Esophagus muscularis mucosa (tissue), 3 donors: Measurements from ENCODE around the gene SEZ6L2.

Experiments
- CTCF ChIP-seq, 3 experiments: fragments of 200-600 bp in 2 of 3; fragments of 450-650 bp in 1 of 3; sonication (generic) in 2 of 3; IDR thresholded peaks; one replicate each; pipeline ENCODE4 v1.5.1; 2017 to 2019; ENCODE audit warnings: antibody characterized with exemption in 3 of 3, mild to moderate bottlenecking in 2 of 3, moderate library complexity in 1 of 3
- POLR2AphosphoS5 ChIP-seq, 2 donors: sonication (generic); formaldehyde crosslinking; IDR thresholded peaks; one replicate each; pipeline ENCODE4 v1.6.1; 2017; ENCODE audit warnings: antibody characterized with exemption in 2 of 2

- TF ChIP-seq CTCF (IDR thresholded peaks at IDR 0.05) (no peak), POLR2AphosphoS5 (IDR thresholded peaks at IDR 0.05) (no peak)
These were observed 6.9 kb downstream of the SEZ6L2 start for GRCh38 chr16:29892458-29892813.
